GM21526 (cell line): Measurements from ENCODE around the gene CCDC57.

ENCODE experiments used
- ATAC-seq: cut with Tn5 transposase; IDR thresholded peaks from one replicate; pipeline ENCODE4 v1.9.1; 2021; ENCODE audit warnings: moderate library complexity; ENCODE audit not compliant: unreplicated experiment, low FRiP score

Gene CCDC57

DNA sequence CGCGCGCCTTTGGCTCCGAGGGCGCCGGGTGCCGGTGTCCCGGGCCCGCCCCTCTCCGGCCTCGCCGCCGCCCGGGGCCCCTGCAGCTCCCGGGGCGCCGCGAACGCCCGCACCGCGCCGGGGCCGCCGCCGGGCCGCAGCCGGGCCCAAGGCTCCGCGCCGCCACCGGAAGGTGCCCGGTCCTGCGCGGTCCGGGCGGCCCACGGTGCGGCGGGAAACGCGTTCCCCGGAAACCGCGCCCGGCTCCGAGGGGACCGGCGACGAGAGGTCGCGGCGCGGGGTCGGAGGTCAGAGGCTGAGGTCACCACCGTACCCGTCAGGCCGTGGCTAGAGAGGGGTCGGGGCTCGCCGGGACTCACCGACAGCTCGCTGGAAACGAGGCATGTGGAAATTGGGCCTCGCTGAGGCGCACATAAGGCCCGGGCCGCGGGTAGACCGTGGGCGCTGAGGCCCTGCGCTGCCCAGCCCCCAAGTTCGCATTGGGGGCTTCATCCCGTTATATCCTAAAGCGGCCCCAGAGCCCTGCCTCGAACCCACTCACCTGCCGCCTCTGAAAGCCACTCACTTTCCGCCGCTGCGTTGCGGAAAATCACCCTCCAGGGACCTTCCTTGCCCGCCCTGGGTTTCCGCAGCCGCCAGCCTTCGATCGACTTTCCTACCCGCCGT, 146.9 kb downstream of the CCDC57 start, which contains the start of gene DUS1L:
Gene DUS1L (minus strand): TSS at position 167 of the 666 bp plus-strand sequence. CDS start 745 bp downstream, outside the sequence.
- ATAC-seq = peak; percentile 58

DNA sequence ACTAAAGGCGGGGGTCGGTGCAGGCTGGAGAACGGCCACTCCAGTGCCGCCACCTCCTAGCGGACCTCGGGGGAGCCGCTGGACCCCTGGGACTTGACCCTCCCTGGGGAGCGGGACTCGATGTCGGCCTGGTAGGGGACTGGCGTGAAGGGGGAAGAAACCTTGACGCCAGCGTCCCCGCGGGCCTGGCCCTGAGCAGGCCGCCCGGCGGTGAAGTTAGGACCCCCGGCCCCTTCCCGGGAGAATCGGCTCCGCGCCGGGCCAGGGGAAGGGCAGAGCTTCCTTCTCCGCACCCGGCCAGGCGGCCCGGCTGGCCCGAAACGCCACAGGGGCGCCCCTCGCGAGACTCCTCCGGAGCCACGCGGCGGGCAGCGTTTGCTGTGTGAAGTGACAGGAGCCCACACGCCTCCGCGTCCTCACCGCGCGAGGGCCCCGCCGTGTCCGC, 147.4 kb downstream of the CCDC57 start:
- ATAC-seq = no peak

DNA sequence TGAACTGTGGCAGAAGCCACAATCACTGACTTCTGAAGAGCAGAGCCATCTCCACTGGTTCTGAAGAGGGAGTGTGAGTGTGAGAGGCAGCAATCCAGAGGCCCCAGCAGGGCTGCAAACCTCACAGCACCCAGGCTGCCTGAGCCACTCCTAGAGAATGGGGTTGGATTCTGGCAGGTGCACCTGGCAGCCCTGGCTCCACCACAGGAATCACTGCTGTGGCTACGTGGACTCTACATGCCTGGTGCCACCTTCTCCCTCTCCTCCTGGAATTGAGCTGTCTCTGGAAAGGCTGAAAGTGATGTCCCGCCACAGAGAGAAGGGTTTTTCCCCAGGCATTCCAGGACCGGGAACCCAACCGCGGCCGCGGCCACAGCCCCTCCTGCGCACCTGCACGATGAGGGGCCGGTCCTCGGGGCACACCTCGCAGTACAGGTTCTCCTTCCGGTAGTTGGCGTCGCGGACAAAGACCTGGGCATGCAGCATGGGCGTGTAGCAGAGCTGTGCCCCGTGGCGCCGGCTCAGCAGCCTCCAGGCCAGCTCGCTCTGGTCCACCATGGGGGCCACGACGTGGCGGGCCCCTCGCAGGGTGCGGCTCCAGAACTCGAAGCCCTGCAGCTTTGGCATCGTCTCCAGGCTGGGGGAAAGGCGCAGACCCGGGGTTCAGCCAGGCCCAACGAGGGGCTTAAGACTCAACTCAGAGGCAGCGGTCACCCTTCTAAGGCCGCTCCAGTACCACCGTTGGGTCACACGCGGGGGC, 148.0 kb downstream of the CCDC57 start:
- ATAC-seq = no peak

DNA sequence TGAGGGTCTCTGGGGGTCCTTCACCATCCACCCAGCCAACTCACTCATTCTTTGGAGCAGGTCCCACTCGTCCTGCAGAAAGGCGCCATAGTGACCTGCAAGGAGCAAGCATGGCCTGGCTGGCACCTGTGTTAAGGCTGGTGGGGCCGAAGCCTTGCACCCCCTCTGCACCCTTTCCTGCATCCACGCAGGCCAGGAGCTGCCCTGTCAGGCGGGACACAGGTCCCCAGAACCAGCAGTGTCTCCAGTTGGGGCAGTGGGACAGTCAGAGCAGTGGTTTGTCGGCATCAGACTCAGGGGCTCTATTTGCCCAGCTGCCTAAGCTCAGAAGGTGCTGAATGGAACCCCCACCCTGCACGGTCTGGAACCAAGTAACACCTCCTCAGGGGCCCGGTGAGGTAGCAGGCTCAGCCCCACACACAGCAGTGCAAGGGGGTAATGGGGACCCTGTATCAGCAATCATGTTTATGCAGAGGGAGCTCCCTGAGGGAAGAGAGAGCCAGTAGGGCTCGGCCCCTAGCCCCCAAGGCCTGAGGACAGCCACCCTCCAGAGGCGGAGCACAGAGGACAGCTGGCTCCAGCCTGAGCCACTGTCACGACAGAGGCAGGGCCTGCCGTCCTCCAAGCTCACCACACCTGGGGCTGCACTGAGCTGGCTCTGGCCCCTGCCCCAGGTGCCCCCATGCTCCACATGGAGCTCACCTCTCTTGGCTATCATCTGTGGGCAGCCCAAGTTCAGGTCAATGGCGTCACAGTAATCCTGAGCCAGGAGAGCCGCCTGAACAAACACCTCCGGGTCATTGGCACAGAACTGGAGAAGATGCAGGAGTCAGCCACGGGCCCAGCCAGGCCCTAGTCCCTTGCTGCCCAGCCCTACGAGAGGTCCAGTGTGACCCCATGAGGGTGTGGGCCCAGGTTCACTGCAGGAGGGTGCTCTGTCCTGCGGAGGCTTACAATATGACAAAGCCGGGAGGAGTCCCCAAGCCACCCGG, 148.9 kb downstream of the CCDC57 start:
- ATAC-seq = no peak

DNA sequence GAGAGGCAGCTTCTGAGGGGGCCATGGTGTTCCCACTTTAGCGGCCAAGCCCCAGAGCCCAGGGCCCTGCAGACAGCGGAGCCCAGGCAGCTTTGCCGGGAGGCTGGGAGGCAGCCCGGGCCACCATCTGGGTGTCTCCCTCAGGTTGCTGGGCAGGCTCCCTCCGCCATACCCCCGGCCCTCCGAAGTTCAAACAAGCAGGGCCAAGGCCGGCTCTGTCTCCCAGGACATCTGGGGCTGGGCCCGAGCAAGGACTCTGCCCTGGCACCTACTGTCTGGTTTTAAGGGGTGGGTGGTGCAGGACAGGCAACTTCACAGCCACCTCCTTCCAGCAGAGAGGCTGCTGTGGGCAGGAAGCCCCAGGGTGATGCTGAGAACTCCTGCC, 149.7 kb downstream of the CCDC57 start:
- no peak for ATAC-seq

DNA sequence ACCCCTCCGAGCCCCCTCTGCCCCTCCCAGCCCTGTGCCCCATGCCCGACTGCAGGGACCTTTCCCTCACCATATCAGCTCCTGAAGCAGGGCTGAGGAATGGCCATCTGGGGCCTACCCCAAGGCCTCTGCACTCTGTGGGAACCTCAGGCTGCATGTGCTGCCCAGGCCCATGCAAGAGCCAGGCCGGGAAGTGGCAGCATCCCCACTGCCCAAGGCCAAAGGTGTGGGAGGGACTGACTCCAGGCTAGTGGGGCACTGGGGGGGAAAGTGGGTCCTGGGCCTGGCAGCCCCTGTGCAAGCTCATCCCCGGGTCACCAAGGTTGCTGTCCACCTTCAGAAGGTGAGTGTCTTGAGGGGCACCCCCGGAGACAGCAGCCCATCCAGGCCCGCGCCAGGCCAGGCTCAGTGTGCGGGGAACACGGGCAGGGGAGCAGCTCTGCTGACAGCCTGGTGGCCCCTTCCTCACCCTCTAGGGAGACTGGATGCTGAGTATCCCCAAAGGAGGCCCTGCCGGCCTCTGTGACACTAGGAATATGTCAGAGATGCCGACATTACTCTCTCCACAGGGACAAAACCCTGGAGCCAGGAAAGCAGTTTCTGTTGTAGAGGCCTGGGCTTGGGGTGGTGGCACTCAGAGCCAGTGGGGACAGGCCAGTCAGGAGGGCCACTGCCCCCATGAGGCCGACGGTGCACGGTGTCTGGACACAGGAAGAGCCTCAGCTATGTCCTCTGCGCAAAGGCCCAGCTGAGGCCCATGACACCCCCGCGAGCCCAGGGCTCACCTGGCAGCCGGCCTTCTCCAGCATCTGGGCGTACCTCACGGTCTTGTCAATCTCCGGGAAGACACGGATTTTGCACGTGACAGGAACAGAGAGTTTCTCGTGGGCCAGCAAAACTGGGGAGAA, 150.3 kb downstream of the CCDC57 start:
- ATAC-seq = no peak

DNA sequence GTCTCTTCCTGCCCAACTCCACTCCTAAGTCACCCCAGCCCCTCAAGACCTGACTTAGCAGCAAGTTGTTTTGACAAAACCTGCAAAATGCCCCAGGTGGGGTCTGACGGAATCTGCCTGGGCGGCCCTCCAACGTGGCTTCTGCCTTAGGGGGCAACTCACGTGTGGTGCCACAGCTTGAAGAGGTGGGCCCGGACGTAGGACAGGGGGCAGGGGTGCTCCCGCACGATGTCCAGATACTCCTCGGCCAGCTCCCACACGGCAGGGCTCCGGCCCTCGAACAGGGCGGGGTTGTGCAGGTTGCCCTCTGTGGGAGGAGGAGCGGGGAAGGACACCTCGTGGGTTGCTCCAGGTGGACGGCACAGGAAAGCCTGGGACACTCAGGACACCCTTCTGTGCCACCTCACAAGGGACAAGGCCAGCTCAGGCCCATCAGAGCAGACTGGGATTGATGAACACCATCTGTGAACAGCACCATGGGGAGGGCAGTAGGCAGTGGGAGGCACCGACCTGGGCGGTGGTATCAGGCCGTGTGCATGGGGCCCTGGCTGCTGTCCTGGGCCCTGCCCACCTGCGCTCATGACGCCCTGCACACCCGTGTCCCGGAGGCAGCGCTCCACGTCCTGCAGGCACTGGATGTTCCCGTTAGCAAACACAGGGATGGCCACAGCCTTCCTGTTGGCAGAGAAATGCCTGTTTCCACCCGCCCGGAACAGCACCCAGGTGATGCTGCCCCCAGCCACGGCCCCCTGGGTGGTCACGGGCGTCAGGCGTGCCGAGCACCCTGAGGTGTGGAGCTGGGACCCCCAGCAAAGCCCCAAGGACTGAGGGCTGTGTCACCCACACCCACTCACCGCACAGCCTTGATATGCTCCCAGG, 151.4 kb downstream of the CCDC57 start:
- no peak for ATAC-seq

DNA sequence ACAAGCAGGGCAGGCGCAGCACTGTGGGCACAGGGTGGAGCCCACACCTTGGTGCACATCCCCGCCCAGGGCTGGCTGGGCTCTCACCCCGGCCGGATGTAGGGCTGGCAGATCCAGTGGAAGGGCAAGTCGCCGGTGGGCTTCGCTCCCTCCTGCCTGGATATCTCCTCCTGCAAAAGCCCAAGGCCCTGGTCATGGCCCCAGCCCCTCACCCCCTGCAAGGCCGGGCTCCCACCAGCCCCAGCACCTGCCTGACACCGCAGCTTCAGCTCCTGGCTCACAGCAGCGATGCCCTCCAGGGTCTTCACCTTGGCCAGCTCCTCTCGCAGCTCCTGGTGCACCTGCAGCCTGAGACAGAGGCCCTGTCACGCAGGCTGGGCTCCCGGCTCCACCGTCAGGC, 152.0 kb downstream of the CCDC57 start:
- no peak for ATAC-seq

DNA sequence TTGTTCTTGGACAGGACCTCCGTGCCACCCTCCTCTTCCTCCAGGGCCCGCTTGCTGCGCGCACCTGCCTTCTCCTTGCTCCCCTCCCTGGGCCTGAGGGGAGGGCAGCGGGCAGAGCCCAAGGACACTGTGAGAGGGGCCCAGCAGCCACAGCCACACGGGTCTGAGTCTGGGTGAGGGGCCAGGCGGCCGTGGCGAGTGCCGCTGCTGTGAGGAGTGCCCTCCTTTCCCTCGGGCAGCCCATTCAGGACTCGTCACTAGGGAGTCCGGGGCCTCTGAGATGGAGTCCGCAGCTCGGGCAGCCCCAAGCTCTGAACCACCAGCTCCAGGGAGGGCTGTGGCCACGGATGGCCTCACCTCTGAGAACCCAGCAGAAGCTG, 152.7 kb downstream of the CCDC57 start:
- ATAC-seq = no peak

DNA sequence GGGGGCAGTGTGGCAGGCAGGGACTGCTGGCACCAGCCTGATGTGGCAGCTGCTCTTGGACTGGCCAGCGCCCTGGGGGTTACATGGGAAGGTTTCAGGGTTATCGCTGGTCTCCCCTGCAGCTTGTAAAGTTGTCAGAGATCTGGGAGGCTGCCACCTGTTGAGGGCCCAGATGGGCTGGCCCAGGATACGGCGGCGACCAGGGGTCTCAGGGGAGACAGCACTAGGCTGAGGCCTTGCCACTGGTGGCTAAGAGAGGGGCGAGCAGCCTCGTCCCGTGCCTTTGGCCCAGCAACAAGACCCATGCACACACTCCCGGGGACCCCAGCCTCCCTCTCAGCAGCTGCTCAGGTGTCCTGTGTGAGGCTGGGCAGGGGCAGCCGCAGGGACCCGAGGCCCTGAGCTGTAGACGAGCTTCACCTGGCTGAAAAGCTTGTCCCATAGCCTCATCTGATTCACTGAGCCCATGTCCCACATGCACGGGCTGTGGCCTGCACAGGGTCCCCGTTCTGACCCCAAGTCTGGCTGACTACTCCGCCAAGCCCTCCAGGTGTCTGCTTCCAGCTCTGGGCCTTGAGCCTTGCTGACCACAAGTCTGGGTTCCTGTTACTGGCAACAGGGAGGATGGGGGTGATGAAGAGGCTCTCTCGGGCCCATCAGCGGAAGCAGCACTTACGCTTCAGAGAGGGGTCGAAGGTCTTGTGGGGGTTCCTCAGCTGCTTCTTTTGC, 153.2 kb downstream of the CCDC57 start:
- ATAC-seq = no peak

DNA sequence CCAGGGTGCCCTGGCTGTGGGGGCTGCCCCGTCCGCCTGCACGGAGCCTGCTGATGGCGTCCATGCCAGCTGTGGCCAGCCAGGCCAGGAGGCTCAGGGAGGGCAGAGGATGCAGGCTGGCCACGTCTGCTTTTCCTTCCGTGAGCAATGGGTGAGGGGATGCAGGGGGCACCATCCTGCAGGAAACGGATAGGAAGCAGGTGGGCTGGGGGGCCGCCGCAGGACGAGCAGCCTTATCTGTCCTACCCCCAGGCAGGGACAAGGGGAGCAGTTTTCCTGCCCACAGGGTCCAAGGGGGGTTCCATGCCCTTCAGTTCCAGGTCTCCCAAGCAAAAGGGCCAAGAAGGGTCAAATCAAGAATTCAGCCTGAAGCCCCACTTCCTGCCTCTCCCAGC, 153.8 kb downstream of the CCDC57 start:
- ATAC-seq = no peak

DNA sequence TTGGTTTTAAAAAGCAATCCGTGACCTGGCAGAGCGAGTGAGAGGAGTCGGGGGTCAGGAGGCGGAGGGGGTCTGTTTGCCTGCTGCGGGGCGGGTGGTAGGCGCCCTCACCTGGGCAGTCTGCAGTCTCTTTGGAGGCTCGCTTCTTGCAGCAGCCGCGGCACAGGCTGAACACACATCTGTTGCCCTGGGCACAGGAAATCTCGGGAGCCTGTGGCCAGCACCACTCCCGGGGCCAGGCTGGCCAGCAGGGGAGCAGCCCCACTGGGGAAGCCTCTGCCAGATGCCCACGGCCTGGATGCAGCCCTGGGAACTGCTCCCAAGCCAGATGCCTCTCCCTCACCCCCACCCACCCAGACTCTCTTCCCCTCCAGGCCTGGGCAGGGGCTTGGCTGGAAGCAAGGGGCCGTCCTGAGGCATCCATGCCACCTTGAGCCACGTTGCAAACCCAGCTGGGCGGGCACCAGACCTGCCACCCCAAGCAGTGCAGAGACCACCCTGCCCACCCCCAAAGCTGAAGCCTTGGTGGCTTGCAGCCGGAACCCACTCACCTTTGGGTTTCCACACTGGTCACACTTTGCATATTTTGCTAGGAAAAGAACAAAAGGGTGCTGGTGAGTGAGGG, 154.3 kb downstream of the CCDC57 start:
- no peak for ATAC-seq

DNA sequence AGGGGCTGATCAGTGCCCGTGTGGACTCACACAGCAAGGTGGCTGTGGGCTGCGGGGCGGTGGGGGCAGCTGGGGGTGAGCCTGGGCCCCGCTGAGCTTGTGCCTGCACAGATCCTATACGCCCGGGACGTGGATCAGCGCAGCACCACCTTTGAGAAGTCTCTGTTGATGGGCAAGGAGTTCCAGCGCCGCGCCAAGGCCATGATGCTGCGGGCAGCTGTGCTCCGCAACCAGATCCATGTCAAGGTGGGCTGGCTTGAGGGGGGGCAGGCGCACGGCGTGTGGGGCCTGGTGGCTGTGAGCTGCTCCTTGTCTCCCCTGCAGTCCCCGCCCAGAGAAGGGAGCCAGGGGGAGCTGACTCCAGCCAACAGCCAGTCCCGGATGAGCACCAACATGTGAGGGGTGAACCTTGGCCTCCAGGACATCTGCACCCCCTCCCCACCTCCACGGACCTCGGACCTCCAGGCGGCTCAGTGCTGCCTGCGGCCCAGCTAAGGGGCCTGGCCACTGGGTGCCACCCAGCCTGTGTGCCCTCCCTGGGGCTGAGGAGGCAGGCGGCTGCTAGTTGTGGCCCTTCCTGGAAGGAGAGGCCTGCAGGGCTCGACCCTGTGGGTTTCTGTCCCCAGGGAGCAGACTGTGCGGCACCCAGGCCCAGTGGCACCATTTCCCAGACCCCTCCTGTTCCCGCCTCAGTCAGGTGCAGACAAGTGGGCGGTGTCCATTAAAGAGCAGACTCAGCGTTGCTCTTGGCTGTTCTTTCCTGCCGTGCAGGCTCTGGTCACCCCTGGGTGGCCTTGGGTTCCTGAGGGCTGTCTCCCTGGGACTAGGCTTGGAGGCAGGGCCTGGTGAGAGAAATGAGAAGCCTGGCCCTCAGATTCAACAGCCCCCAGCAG, 155.7 kb downstream of the CCDC57 start:
- ATAC-seq = no peak

DNA sequence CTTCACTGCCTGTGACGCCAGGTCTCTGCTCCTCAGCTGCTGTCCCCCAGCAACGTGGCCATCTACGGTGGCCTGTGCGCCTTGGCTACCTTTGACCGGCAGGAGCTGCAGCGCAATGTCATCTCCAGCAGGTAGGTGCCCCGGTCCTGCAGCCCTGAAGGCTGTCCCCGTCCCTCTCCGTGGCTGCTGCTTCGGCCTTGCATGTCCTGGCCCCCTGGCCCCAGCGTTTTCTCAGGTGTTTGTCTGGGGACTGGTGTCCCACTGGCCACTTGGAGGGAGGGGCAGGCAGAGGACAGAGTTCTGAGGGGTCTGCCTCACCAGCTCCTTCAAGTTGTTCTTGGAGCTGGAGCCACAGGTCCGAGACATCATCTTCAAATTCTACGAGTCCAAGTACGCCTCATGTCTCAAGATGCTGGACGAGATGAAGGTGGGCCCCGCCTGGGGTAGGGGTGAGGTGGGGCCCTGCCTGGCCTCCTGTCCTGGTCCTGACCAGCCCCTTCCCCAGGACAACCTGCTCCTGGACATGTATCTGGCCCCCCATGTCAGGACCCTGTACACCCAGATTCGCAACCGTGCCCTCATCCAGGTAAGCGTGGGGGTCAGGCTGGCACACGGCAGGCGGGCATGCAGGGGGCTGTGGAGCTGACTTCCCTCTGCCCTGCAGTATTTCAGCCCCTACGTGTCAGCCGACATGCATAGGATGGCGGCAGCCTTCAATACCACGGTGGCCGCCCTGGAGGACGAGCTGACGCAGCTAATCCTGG, 156.5 kb downstream of the CCDC57 start:
- ATAC-seq = no peak

DNA sequence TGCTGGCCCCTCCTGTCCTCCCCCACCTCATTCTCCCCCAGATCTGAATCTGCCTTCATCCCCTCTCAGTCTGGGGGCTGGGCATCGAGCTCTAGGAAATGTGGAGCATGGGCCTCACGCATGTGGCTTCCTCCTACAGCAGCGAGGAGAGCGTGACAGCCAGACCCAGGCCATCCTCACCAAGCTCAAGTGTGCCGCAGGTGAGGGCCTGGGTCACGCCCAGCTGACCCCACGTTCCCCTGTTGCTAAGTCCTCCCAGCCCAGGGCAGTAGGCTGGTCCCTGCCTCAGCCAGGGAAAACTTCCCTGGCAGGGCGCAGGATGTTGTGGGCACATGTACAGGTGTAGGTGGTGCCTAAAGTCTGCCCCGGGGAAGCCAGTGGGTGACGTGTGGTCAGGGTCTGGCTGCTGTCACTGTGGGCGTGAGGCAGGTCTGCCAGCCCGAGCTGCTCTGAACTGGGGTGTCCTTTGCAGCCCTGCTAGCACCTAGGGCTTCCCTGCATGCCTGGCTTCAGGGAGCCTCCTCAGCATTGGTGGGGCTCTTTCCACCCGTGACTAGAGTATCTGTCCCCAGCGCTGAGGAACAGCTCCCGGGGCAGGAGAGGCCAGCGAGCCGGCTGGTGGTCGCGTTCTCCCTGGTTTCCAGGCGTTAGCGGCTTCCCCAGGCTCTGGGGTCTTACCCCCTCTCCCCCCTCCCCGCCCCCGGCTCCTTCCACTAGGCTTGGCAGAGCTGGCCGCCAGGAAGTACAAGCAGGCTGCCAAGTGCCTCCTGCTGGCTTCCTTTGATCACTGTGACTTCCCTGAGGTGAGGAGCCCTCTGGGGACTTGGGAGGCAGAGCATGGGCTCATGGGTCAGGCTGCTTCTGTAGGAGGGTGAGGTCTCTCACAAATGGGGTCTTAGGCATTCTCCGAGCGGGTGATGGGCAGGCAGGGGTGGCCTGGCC, 157.3 kb downstream of the CCDC57 start:
- no peak for ATAC-seq
